GM12872 (cell line): ENCODE measurements around the gene CDK15.
A peak's percentile ranks its signal among the peaks of the same experiment; 100 is the strongest.

Experiments
- TF ChIP-seq, protein P1 (sequence below): IDR thresholded peaks from 3 replicates; pipeline ENCODE4 v1.5.1; 2011; ENCODE audit warnings: low read depth, mild to moderate bottlenecking, low read length, moderate library complexity; ENCODE audit not compliant: insufficient read depth

Gene CDK15

DNA sequence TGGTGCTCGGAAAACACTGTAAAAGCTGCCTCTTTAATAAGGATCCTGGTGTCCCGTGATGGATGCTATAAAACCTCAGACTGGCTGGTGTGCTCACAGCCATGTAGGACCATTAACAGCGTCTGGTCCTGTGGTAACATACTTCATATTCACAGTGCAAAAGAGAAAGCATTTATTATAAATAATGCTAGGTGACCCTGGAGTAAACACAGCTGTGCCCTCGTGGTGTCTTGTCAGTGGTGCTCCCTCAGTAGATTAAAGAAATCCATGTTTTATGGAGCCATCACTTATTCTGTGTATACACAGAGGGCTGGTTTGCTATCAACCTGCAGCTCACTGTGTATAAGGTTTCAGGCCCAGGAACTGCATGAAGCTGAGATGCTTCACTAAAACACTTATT, 106.9 kb downstream of the CDK15 start:
- TF ChIP-seq, protein P1, sequence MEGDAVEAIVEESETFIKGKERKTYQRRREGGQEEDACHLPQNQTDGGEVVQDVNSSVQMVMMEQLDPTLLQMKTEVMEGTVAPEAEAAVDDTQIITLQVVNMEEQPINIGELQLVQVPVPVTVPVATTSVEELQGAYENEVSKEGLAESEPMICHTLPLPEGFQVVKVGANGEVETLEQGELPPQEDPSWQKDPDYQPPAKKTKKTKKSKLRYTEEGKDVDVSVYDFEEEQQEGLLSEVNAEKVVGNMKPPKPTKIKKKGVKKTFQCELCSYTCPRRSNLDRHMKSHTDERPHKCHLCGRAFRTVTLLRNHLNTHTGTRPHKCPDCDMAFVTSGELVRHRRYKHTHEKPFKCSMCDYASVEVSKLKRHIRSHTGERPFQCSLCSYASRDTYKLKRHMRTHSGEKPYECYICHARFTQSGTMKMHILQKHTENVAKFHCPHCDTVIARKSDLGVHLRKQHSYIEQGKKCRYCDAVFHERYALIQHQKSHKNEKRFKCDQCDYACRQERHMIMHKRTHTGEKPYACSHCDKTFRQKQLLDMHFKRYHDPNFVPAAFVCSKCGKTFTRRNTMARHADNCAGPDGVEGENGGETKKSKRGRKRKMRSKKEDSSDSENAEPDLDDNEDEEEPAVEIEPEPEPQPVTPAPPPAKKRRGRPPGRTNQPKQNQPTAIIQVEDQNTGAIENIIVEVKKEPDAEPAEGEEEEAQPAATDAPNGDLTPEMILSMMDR, result no peak

DNA sequence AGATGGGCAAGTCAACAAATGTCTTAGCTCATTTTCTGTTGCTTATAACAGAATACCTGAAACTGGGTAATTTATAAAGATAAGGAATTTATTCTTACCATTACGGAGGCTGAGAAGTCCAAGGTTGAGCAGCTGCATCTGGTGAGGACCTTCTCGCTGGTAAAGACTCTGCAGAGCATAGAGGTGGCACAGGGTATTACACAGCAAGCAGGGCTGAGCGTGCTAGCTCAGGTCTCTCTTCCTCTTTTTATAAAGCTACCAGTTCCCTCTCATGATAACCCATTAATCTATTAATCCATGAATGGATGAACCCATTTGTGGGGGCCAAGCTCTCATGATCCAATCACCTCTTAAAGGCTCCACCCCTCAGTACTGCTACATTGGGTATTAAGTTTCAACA, 109.1 kb downstream of the CDK15 start:
- TF ChIP-seq, protein P1, result peak; percentile 59; the same call in 2 of the 3 replicates

DNA sequence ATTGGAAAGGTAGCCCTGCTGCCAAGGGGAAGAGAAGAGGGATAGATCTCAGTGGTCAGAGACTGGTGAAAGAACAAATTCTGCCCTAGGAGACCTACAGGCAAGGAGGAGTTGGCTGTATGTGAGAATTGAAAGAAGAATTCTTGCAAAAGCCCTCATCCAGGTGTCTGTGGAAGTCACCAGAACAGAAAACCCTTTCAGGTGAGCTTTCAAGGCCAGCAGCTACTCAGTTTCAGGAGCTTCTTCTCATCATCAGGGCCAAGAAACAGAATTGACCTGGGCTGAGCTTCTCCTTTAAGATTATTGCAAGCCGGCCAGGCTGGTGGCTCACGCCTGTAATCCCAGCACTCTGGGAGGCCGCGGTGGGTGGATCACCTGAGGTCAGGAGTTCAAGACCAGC, 110.2 kb downstream of the CDK15 start:
- TF ChIP-seq, protein P1, result no peak

DNA sequence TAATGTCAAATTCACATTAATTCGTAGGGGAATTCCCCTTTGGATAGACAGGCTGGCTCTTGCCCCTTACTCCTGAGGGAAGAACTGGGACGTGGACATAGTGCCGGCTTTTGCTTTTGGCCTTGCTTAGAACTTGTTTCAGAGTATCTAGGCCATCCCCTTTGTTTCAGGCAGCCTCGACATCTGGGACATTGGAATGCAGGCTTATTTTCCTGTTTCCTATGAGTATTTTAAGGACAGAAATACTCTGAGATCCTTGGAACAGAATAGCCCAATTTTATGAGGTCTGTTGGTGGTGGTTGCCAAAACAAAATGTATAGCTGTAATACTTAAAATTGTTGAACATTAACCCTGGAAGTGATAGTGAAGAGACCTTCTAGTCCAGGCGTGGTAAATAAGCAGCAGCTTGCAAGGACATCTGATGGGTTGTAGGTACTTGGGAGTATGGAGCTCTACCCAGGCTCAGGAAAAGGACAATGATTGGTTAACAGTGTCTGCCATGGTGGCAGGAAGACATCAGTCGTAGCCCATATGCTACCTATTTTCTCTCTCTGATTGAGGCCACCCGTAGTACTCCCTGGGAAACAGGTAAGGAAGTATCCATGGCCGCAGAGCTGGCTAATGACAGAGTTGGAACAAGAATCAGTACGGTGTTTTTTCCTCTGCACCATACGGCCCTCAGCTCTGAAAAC, 112.4 kb downstream of the CDK15 start:
- TF ChIP-seq, protein P1, result no peak

DNA sequence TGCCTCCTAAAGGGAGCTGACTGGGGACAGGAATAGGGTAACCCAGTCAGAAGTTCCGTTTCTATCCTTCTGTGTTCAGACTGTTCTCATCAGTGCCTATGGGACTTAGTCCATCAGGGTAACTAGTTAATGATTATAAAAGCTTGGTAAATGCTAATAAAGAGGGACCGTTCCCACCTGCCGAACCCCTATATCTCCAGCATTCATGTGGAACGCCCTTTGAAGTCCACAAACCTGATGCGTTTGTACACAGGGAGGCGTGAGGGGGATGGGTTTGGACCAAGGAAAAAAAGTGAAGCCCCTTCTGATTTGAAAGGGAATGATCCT, 112.9 kb downstream of the CDK15 start:
- TF ChIP-seq, protein P1, result no peak

DNA sequence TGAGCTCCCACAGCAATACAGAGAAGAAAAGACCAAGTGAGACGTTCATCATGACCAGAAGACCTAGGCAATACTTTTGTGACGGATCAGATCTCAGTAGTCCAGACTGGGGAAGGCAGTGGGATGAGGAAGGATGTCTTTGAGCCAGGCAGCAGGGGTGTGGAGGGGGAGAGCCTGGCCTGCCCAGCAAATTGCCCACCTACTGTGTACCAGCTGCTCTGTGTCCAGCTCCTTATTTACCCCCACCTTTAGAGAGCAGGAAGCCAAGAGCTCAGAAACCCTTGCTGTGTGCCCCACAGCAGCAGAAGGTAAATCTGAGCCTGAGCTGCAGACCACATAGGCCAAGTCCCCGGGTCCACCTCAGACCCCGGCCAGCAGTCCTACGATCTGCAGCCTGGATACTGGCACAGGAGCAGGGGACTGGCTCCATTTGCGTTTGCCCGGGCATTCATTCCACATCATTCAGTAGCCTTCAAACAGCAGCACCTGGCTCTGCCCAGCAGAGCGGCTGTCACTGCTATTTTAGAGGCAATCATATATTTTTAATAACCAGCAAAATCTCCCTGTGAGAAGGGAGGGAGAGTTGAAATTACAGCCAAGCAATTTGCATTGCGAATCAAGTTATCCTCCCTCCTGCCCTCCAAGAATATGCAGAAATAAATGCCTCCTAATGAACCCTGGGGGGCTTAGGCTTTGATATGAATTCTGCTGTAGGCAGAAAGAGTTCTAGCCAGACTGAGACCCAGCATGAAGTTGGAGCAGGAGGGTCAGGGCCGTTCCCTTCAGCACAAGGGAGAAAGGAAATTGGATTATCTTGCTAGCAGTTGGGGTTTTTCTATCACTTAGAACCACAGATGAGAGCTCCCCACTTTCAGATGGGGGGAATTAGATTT, 117.3 kb downstream of the CDK15 start:
- TF ChIP-seq, protein P1, result no peak

DNA sequence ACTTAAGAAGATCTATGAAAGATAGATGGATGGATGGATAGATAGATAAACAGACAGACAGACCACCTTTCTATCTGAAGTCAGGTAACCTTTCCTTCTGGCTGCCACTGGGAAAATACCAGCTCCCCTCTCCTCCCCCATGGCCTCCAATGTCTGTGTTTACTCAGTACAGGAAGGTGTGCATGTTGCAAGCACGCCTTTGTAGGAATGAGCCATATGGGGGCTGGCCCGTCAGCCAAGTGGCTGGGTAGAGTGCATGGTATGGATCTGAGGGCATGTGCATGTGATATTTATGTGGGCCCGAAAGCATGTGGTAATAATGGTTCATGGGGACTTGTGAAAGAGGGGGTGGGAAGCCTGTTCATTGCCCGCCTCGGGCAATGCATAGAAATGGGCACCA, 118.1 kb downstream of the CDK15 start:
- TF ChIP-seq, protein P1, result no peak
